IMR-90 (cell line): ENCODE results near the gene NANOS3. TPM values are rescaled to one million over a fixed set of nuclear protein-coding genes. Genes with fewer than 3 reads are reported as not detected.

ENCODE experiments used
- ATAC-seq: fragments of 200-7000 bp; cut with Tn5 transposase; 2 replicates; pipeline ENCODE4 v1.9.1; 2020; ENCODE audit warnings: low read depth, mild to moderate bottlenecking, moderate library complexity
- BruUV-seq: library from RNA; stranded (reverse); fragments of 400-500 nt; replicated peaks from 2 replicates; lab custom pipeline; 2021; lab: Mats Ljungman, UMichigan
- CTCF ChIA-PET: fragments of 300-600 bp; formaldehyde crosslinking; extraction: SDS; loops from one replicate; lab custom pipeline; 2021; ENCODE audit warnings: antibody characterized with exemption; lab: Yijun Ruan, JAX
- POLR2A ChIA-PET: fragments of 300-600 bp; sonication (Branson Sonifier 250); formaldehyde crosslinking; loops from one replicate; lab custom pipeline; 2022; ENCODE audit warnings: antibody characterized with exemption; ENCODE audit not compliant: unreplicated experiment; lab: Charles Lee
- DNase-seq: peaks from one replicate; pipeline ENCODE4 v3.0.0; 2013
- H2AFZ ChIP-seq: replicated peaks from 2 replicates; pipeline ENCODE3; 2013; ENCODE audit warnings: low read length, mild to moderate bottlenecking; ENCODE audit not compliant: poor library complexity
- H2AK5ac ChIP-seq: 2 replicates; pipeline ENCODE4 v1.6.1; 2013; ENCODE audit warnings: low read depth, low read length, inconsistent platforms
- H2AK9ac ChIP-seq: replicated peaks from 2 replicates; pipeline ENCODE3; 2013; ENCODE audit warnings: mild to moderate bottlenecking, low read depth, low read length, moderate library complexity; ENCODE audit not compliant: poor library complexity
- H2BK120ac ChIP-seq: 2 replicates; pipeline ENCODE4 v1.6.1; 2013; ENCODE audit warnings: low read depth, low read length, inconsistent platforms
- H2BK15ac ChIP-seq: 3 replicates; pipeline ENCODE4 v1.6.1; 2013; ENCODE audit warnings: low read depth, low read length, inconsistent platforms
- H2BK20ac ChIP-seq: 2 replicates; pipeline ENCODE4 v1.6.1; 2013; ENCODE audit warnings: low read depth, mild to moderate bottlenecking, inconsistent platforms, low read length, moderate library complexity
- H2BK5ac ChIP-seq: 2 replicates; pipeline ENCODE4 v1.6.1; 2013; ENCODE audit warnings: mild to moderate bottlenecking, low read depth, low read length, inconsistent platforms; ENCODE audit not compliant: poor library complexity, severe bottlenecking
- H3K14ac ChIP-seq: replicated peaks from 2 replicates; pipeline ENCODE4 v1.6.1; 2013; ENCODE audit warnings: low read depth, low read length, inconsistent platforms
- H3K18ac ChIP-seq: 2 replicates; pipeline ENCODE4 v1.6.1; 2013; ENCODE audit warnings: low read depth, low read length, control low read depth
- H3K23ac ChIP-seq: 2 replicates; pipeline ENCODE4 v1.6.1; 2013; ENCODE audit warnings: low read depth, low read length, inconsistent platforms
- H3K27ac ChIP-seq: 2 replicates; pipeline ENCODE4 v1.5.1; 2013; ENCODE audit warnings: mild to moderate bottlenecking, control low read depth, low read length; ENCODE audit not compliant: insufficient read depth
- H3K27me3 ChIP-seq: 2 replicates; pipeline ENCODE4 v1.6.1; 2013; ENCODE audit warnings: low read length; ENCODE audit not compliant: control insufficient read depth, insufficient read depth
- H3K36me3 ChIP-seq: 2 replicates; pipeline ENCODE4 v1.6.1; 2013; ENCODE audit warnings: low read length, mixed read lengths; ENCODE audit not compliant: control insufficient read depth, insufficient read depth
- H3K4ac ChIP-seq: 2 replicates; pipeline ENCODE4 v1.6.1; 2013; ENCODE audit warnings: low read depth, low read length, inconsistent platforms
- H3K4me1 ChIP-seq: 2 replicates; pipeline ENCODE4 v1.6.1; 2013; ENCODE audit warnings: low read length, mixed read lengths; ENCODE audit not compliant: control insufficient read depth, insufficient read depth
- H3K4me2 ChIP-seq: 2 replicates; pipeline ENCODE4 v1.6.1; 2013; ENCODE audit warnings: low read depth, mild to moderate bottlenecking, control low read depth, low read length, moderate library complexity
- H3K4me3 ChIP-seq: 2 replicates; pipeline ENCODE4 v1.5.1; 2013; ENCODE audit warnings: low read depth, mild to moderate bottlenecking, control low read depth, low read length, moderate library complexity; ENCODE audit not compliant: insufficient read depth
- H3K56ac ChIP-seq: 2 replicates; pipeline ENCODE4 v1.6.1; 2013; ENCODE audit warnings: low read length, inconsistent platforms; ENCODE audit not compliant: insufficient read depth; ENCODE audit errors: extremely low read depth
- H3K79me1 ChIP-seq, 2 experiments: 2 replicates each; pipeline ENCODE4 v1.6.1; 2013; ENCODE audit warnings: low read length in 2 of 2, inconsistent platforms in 1 of 2, low read depth in 1 of 2
- H3K9ac ChIP-seq: 2 replicates; pipeline ENCODE4 v1.6.1; 2013; ENCODE audit warnings: low read depth, low read length, control low read depth
- H3K9me1 ChIP-seq: 2 replicates; pipeline ENCODE4 v1.6.1; 2013; ENCODE audit warnings: low read length, inconsistent platforms; ENCODE audit not compliant: insufficient read depth
- H3K9me3 ChIP-seq: 2 replicates; pipeline ENCODE4 v1.6.1; 2013; ENCODE audit warnings: low read length; ENCODE audit not compliant: control insufficient read depth, insufficient read depth
- H4K20me1 ChIP-seq: 2 replicates; pipeline ENCODE4 v1.6.1; 2013; ENCODE audit warnings: low read length, inconsistent platforms; ENCODE audit not compliant: insufficient read depth
- H4K5ac ChIP-seq: 2 replicates; pipeline ENCODE4 v1.6.1; 2013; ENCODE audit warnings: mild to moderate bottlenecking, low read depth, low read length, control low read depth
- H4K8ac ChIP-seq, 2 experiments: 2 replicates each; pipeline ENCODE4 v1.6.1; 2013; ENCODE audit warnings: low read depth in 2 of 2, low read length in 2 of 2, control low read depth in 1 of 2, inconsistent platforms in 1 of 2
- H4K91ac ChIP-seq: 2 replicates; pipeline ENCODE4 v1.6.1; 2013; ENCODE audit warnings: low read depth, low read length, inconsistent platforms; ENCODE audit not compliant: insufficient read depth
- CHD1 ChIP-seq: IDR thresholded peaks from 2 replicates; pipeline ENCODE4 v1.6.1; 2012; ENCODE audit warnings: low read depth, low read length, improper control_type of control experiment
- POLR2A ChIP-seq: IDR thresholded peaks from 2 replicates; pipeline ENCODE4 v1.6.1; 2012; ENCODE audit warnings: mild to moderate bottlenecking, low read depth, low read length
- WGBS, 2 experiments: methylation state at CpG; one replicate each; pipeline versions ENCODE4 v1.1.5 to v1.1.7; 2013; ENCODE audit warnings: missing lambda C conversion rate in 2 of 2; ENCODE audit not compliant: insufficient read length in 1 of 2; ENCODE audit errors: extremely low coverage in 2 of 2; 5-methylcytosine and 5-hydroxymethylcytosine counted together
- dilution Hi-C: fragments of 300-500 bp; cut with HindIII; formaldehyde crosslinking; loops from one replicate; pipeline ENCODE4 v1.14.3; 2018; ENCODE audit warnings: low sequenced_read_pairs; ENCODE audit not compliant: unreplicated experiment
- in situ Hi-C: fragments of 300-500 bp; cut with MboI; formaldehyde crosslinking; loops from 3 replicates; pipeline ENCODE4 v1.14.3; 2019; ENCODE audit warnings: low sequenced_read_pairs, inconsistent platforms, mixed read lengths
- intact Hi-C: fragments of 100-400 bp; cut with micrococcal nuclease; formaldehyde crosslinking; loops from 2 replicates; pipeline ENCODE4 v1.10.0; 2022
- polyA plus RNA-seq, 3 experiments: library from polyadenylated mRNA; depleted of rRNA; stranded (reverse); fragments of >200 nt; gene quantifications; 2 replicates each; pipeline ENCODE4 v1.2.3, GENCODE V29; 2012; ENCODE audit warnings: low replicate concordance in 1 of 3
- total RNA-seq: library from RNA; depleted of rRNA; stranded (reverse); fragments of >200 nt; gene quantifications from 2 replicates; pipeline ENCODE4 v1.2.3, GENCODE V29; 2012
- TF ChIP-seq, protein P1 (sequence below): fragments of 150-350 bp; IDR thresholded peaks from 2 replicates; pipeline ENCODE4 v1.6.1; 2017; ENCODE audit warnings: mild to moderate bottlenecking, antibody characterized with exemption, low read length, low read depth

Gene NANOS3
- total and polyA plus RNA-seq, 2 of the 4 experiments (the other 2 are of a cell fraction), result 0.63 TPM; not detected in 1

DNA sequence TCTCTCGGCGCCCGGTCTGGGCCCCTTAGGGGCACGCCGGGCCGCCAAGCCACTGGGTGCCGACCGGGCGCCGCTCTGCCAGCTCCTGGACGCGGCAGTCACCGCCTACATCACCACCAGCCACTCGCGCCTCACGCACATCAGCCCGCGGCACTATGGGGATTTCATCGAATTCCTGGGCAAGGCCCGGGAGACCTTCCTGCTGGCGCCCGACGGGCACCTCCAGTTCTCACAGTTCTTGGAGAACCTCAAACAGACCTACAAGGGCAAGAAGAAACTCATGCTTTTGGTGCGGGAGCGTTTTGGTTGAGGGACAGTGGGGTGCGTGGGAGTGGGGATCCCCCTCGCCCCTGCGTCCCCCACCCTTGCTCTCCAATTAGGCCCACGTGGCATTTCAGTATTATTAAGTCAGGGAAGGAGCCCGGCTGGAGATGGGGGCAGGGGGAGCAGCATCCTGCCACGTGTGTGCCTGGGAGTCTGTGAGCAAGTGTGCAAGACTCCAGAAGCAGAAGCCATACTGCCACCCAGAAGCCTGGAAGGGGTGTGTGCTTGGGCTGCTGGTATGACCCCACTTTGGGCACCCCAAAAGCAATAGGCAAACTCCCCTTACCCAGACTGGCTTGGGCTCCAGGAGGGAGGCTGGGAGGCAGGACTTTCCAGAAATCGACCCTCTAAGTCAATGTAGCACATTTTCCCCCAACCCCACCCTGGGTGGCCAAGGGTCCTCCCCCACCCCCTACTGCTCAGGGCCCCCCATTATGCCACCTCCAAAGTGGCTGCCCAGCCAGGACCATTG lies 46.0 kb upstream of the NANOS3 start:
- POLR2A ChIA-PET, result no interaction called here
- TF ChIP-seq POLR2A, result peak; percentile 60
- no peak for TF ChIP-seq CHD1
- TF ChIP-seq, protein P1, sequence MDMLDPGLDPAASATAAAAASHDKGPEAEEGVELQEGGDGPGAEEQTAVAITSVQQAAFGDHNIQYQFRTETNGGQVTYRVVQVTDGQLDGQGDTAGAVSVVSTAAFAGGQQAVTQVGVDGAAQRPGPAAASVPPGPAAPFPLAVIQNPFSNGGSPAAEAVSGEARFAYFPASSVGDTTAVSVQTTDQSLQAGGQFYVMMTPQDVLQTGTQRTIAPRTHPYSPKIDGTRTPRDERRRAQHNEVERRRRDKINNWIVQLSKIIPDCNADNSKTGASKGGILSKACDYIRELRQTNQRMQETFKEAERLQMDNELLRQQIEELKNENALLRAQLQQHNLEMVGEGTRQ, result 0 out of 2 replicates have a peak, but pooled peaks have one; percentile 29
- H3K14ac ChIP-seq, result no peak overlapping the region
- dilution Hi-C loops, result no loop called here
- H3K18ac ChIP-seq, result no peak overlapping the region
- H3K9me3 ChIP-seq, result no peaks in the 10 kb centered on the region
- DNase-seq (no peak), ATAC-seq (no peak)
- H2BK5ac ChIP-seq, result no peak overlapping the region
- peak overlapping the region; percentile 48 for H2AK9ac ChIP-seq
- peaks cover 6 to 62% of the 10 kb centered on the region in 2 experiments; a peak in 3 of 4 replicates for H3K79me1 ChIP-seq
- H3K4me2 ChIP-seq, result no peak overlapping the region
- no peak overlapping the region for H3K23ac ChIP-seq
- in situ Hi-C loops, result loop anchor here (25.0 kb wide), 1 partner anchor 1044 kb away; the partner anchor contains the start of genes HOOK2 and JUNB
- H3K27me3 ChIP-seq, result no peaks in the 10 kb centered on the region
- H3K9me1 ChIP-seq, result peaks cover 8% of the 10 kb centered on the region
- H4K8ac ChIP-seq, result no peak overlapping the region
- TSS peak; percentile 39 for BruUV-seq
- H3K9ac ChIP-seq, result no peak overlapping the region
- peak overlapping the region; percentile 19 for H2AFZ ChIP-seq
- WGBS, 2 experiments, result 99% methylated on average over 7 of the region's 32 CpGs; no CpG with 5 or more reads in 1 of the 2 experiments
- H2BK15ac ChIP-seq, result no peak overlapping the region
- no peak overlapping the region for H2AK5ac ChIP-seq
- H3K36me3 ChIP-seq, result peaks cover 46% of the 10 kb centered on the region
- H3K27ac ChIP-seq, result no peak overlapping the region
- intact Hi-C loops, result no loop called here
- no peak overlapping the region for H2BK120ac ChIP-seq
- no peak overlapping the region for H4K91ac ChIP-seq
- peaks cover 14% of the 10 kb centered on the region for H3K4me1 ChIP-seq
- peaks cover 71% of the 10 kb centered on the region for H4K20me1 ChIP-seq
- no peak overlapping the region for H3K4me3 ChIP-seq
- CTCF ChIA-PET, result no interaction called here
- H4K5ac ChIP-seq, result no peak overlapping the region
- H2BK20ac ChIP-seq, result no peak overlapping the region
- no peak overlapping the region for H3K4ac ChIP-seq
- no peak overlapping the region for H3K56ac ChIP-seq
